HG03135 (cell line): ENCODE data around the gene CHST8.
"Not testable (repeated sequence)": the region's sequence is repeated elsewhere in the genome, so short reads cannot be mapped to it uniquely, and the experiment has no call there.

Experiments used
- ATAC-seq: cut with Tn5 transposase; IDR thresholded peaks from one replicate; pipeline ENCODE4 v1.9.1; 2021; ENCODE audit warnings: mild to moderate bottlenecking, moderate library complexity; ENCODE audit not compliant: unreplicated experiment

The CHST8 gene

GRCh38 chr19:33805313-33805712 is 183.6 kb downstream of the CHST8 start:
- no peak for ATAC-seq

GRCh38 chr19:33805840-33806433 is 184.2 kb downstream of the CHST8 start:
- ATAC-seq = no peak

- no peak for ATAC-seq
These were observed 184.7 kb downstream of the CHST8 start for GRCh38 chr19:33806434-33806881.

- ATAC-seq = no peak
These were observed 186.6 kb downstream of the CHST8 start for GRCh38 chr19:33808399-33808798.

GRCh38 chr19:33809960-33810359 is 188.2 kb downstream of the CHST8 start:
- no peak for ATAC-seq

- no peak for ATAC-seq
These were observed 189.1 kb downstream of the CHST8 start for GRCh38 chr19:33810821-33811220.

GRCh38 chr19:33811246-33811645 is 189.5 kb downstream of the CHST8 start:
- no peak for ATAC-seq

GRCh38 chr19:33811736-33812387 is 190.1 kb downstream of the CHST8 start:
- ATAC-seq = no peak

- no peak for ATAC-seq
These were observed 190.9 kb downstream of the CHST8 start for GRCh38 chr19:33812388-33813330.

- no peak for ATAC-seq
These were observed 191.8 kb downstream of the CHST8 start for GRCh38 chr19:33813391-33814101.

GRCh38 chr19:33814181-33815165 is 192.7 kb downstream of the CHST8 start:
- ATAC-seq = no peak

GRCh38 chr19:33815380-33816340 is 193.9 kb downstream of the CHST8 start:
- no peak for ATAC-seq

- ATAC-seq = no peak
These were observed 196.7 kb downstream of the CHST8 start for GRCh38 chr19:33818411-33818810.

- not testable (repeated sequence) for ATAC-seq
These were observed 197.3 kb downstream of the CHST8 start for GRCh38 chr19:33819078-33819477.

- ATAC-seq = no peak
These were observed 197.7 kb downstream of the CHST8 start for GRCh38 chr19:33819506-33819879.

GRCh38 chr19:33819880-33820781 is 198.4 kb downstream of the CHST8 start:
- ATAC-seq = no peak

- no peak for ATAC-seq
These were observed 200.1 kb downstream of the CHST8 start for GRCh38 chr19:33821871-33822270.
